Spleen (tissue), 11 donors: ENCODE data around the gene NUDT3. TPM values are rescaled to one million over a fixed set of nuclear protein-coding genes. Genes with fewer than 3 reads are reported as not detected.

Experiments
- DNase-seq: peaks from one replicate; pipeline ENCODE4 v3.0.0-alpha.2; 2020
- H3K27ac ChIP-seq, 8 donors: fragments of 200-600 bp; sonication (generic) in 7 of 8; 1 replicate in 4 of 8; 2 replicates in 4 of 8; pipeline versions ENCODE4 v1.5.0 to v1.8.0; 2016 to 2021; ENCODE audit warnings: inconsistent platforms in 4 of 8, mild to moderate bottlenecking in 4 of 8, moderate library complexity in 1 of 8
- H3K27me3 ChIP-seq, 7 donors: fragments of 200-600 bp; sonication (generic) in 6 of 7; replicated peaks in 1 of 7; 1 replicate in 4 of 7; 2 replicates in 3 of 7; pipeline versions ENCODE4 v1.5.0 to v1.8.0; 2016 to 2021; ENCODE audit warnings: inconsistent platforms in 3 of 7, mild to moderate bottlenecking in 1 of 7
- H3K36me3 ChIP-seq, 6 donors: fragments of 200-600 bp; sonication (generic) in 5 of 6; 1 replicate in 4 of 6; 2 replicates in 2 of 6; pipeline versions ENCODE4 v1.5.0 to v1.8.0; 2016 to 2021; ENCODE audit warnings: inconsistent platforms in 2 of 6
- H3K4me1 ChIP-seq, 6 donors: fragments of 200-600 bp; sonication (generic) in 5 of 6; 1 replicate in 3 of 6; 2 replicates in 3 of 6; pipeline versions ENCODE4 v1.5.0 to v1.8.0; 2016 to 2021; ENCODE audit warnings: inconsistent platforms in 3 of 6
- H3K4me3 ChIP-seq, 8 donors: fragments of 200-600 bp; sonication (generic) in 7 of 8; 1 replicate in 4 of 8; 2 replicates in 4 of 8; pipeline versions ENCODE4 v1.5.0 to v1.8.0; 2016 to 2021; ENCODE audit warnings: inconsistent platforms in 4 of 8, mild to moderate bottlenecking in 4 of 8, moderate library complexity in 2 of 8
- H3K9me3 ChIP-seq, 8 donors: fragments of 200-600 bp; sonication (generic) in 7 of 8; 1 replicate in 4 of 8; 2 replicates in 4 of 8; pipeline versions ENCODE4 v1.5.0 to v1.8.0; 2016 to 2021; ENCODE audit warnings: inconsistent platforms in 4 of 8
- POLR2A ChIP-seq, 3 donors: fragments of 450-650 bp; IDR thresholded peaks; one replicate each; pipeline ENCODE4 v1.5.1; 2017; ENCODE audit warnings: antibody characterized with exemption in 3 of 3, mild to moderate bottlenecking in 1 of 3
- POLR2AphosphoS5 ChIP-seq, 3 donors: sonication (generic); formaldehyde crosslinking; IDR thresholded peaks; one replicate each; pipeline ENCODE4 v1.5.1; 2017; ENCODE audit warnings: antibody characterized with exemption in 3 of 3
- WGBS, 5 donors: extraction: QIAGEN DNeasy Blood & Tissue Kit in 3 of 5; methylation state at CpG; one replicate each; pipeline versions ENCODE4 v1.1.5 to v1.1.7; 2013 to 2018; 5-methylcytosine and 5-hydroxymethylcytosine counted together
- intact Hi-C: fragments of 100-400 bp; cut with DNase I; formaldehyde crosslinking; loops from one replicate; pipeline ENCODE4 v1.15.0; 2023; ENCODE audit warnings: low total_unique reads
- polyA plus RNA-seq, 3 donors: library from polyadenylated mRNA; stranded (reverse); fragments of 200-250 nt; gene quantifications; one replicate each; pipeline ENCODE4 v1.2.1, GENCODE V29; 2013
- total RNA-seq, 7 donors: library from RNA; depleted of rRNA in 3 of 7; stranded (reverse); fragments of >200 nt in 3 of 7; fragmentation: NEBNext Ultra II Directional in 4 of 7; extraction: Animal tissue kit (Norgen Biotek cat#: 25700) in 4 of 7; gene quantifications; one replicate each; pipeline versions ENCODE4 v1.1.0 to v1.2.1, GENCODE V29; 2016 to 2021
- TF ChIP-seq, protein P1 (sequence below), 11 experiments: fragments of 200-600 bp in 7 of 11; fragments of 450-650 bp in 4 of 11; sonication (generic) in 4 of 11; IDR thresholded peaks in 8 of 11; conservative IDR thresholded peaks in 3 of 11; 1 replicate in 7 of 11; 2 replicates in 4 of 11; pipeline versions ENCODE4 v1.4.0 to v1.8.0; 2016 to 2021; ENCODE audit warnings: antibody characterized with exemption in 11 of 11, inconsistent platforms in 4 of 11, mild to moderate bottlenecking in 1 of 11
- donor health status: healthy with polysubstance abuse.
- donor health status: DM: no; HTN: no; CAD: no; lungs with moderate emphysema.
- donor health status: DM: no; HTN: no; CAD: no.
- donor health status: Bipolar disorder and iron deficiency.
- donor health status: healthy.
- donor health status: DM: no; HTN: no; CAD: no.
- donor health status: DM: yes; HTN: yes; CAD: no.

The NUDT3 gene
- total and polyA plus RNA-seq, 10 donors = 9.2 to 54.2 (median 37.8) TPM

- DNase-seq = peak; percentile 81
- WGBS, 5 donors = 26 to 54% (median 39%) methylated on average over 13 to 19 of the region's 19 CpGs
- Histone ChIP-seq H3K4me3 (peak overlapping the region in 1 of 8 donors; percentile 9), H3K36me3 (peaks cover 0 to 76% (median 25%) of the 10 kb centered on the region in 6 donors), H3K27me3 (no peaks in the 10 kb centered on the region), H3K9me3 (no peaks in the 10 kb centered on the region), H3K4me1 (peaks cover 16 to 80% (median 50%) of the 10 kb centered on the region in 6 donors), H3K27ac (peak overlapping the region in 5 of 8 donors; percentile 11 to 63 (median 40))
- intact Hi-C loops = no loop called here
- TF ChIP-seq POLR2A (IDR thresholded peaks at IDR 0.05) (no peak), POLR2AphosphoS5 (IDR thresholded peaks at IDR 0.05) (peak in 1 of 3 donors; percentile 58)
- TF ChIP-seq, protein P1, sequence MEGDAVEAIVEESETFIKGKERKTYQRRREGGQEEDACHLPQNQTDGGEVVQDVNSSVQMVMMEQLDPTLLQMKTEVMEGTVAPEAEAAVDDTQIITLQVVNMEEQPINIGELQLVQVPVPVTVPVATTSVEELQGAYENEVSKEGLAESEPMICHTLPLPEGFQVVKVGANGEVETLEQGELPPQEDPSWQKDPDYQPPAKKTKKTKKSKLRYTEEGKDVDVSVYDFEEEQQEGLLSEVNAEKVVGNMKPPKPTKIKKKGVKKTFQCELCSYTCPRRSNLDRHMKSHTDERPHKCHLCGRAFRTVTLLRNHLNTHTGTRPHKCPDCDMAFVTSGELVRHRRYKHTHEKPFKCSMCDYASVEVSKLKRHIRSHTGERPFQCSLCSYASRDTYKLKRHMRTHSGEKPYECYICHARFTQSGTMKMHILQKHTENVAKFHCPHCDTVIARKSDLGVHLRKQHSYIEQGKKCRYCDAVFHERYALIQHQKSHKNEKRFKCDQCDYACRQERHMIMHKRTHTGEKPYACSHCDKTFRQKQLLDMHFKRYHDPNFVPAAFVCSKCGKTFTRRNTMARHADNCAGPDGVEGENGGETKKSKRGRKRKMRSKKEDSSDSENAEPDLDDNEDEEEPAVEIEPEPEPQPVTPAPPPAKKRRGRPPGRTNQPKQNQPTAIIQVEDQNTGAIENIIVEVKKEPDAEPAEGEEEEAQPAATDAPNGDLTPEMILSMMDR (IDR thresholded peaks at IDR 0.05 in 8 of 11, conservative IDR thresholded peaks at IDR 0.05 in 3 of 11) = peak in 5 of 11 experiments; percentile 17 to 43 (median 28)
Measured at GRCh38 chr6:34243901-34244884, 148.3 kb downstream of the NUDT3 start.

GRCh38 chr6:34243131-34243771 lies 149.2 kb downstream of the NUDT3 start:
- no peak overlapping the region for H3K4me3 ChIP-seq
- H3K9me3 ChIP-seq = no peaks in the 10 kb centered on the region
- peaks cover 23 to 84% (median 57%) of the 10 kb centered on the region in 6 donors for H3K4me1 ChIP-seq
- TF ChIP-seq POLR2AphosphoS5 (IDR thresholded peaks at IDR 0.05) (no peak), POLR2A (IDR thresholded peaks at IDR 0.05) (no peak)
- TF ChIP-seq, protein P1 (IDR thresholded peaks at IDR 0.05 in 8 of 11, conservative IDR thresholded peaks at IDR 0.05 in 3 of 11) = no peak
- DNase-seq = no peak
- intact Hi-C loops = no loop called here
- peak overlapping the region in 2 of 8 donors; percentile 10 to 63 for H3K27ac ChIP-seq
- H3K27me3 ChIP-seq = no peaks in the 10 kb centered on the region
- peaks cover 0 to 76% (median 25%) of the 10 kb centered on the region in 6 donors for H3K36me3 ChIP-seq
- 46 to 58% (median 52%) methylated on average over 5 of the region's 5 CpGs for WGBS, 5 donors

- TF ChIP-seq, protein P1 (IDR thresholded peaks at IDR 0.05 in 8 of 11, conservative IDR thresholded peaks at IDR 0.05 in 3 of 11) = no peak
- TF ChIP-seq POLR2A (IDR thresholded peaks at IDR 0.05) = no peak
- no peak for TF ChIP-seq POLR2AphosphoS5 (IDR thresholded peaks at IDR 0.05)
- WGBS, 5 donors = 79 to 97% (median 86%) methylated on average over 7 of the region's 7 CpGs
- peaks cover 17 to 83% (median 54%) of the 10 kb centered on the region in 6 donors for H3K4me1 ChIP-seq
- peak; percentile 66 for DNase-seq
- H3K4me3 ChIP-seq = no peak overlapping the region
- H3K9me3 ChIP-seq = no peaks in the 10 kb centered on the region
- H3K27ac ChIP-seq = peak overlapping the region in 1 of 8 donors; percentile 63
- no peaks in the 10 kb centered on the region for H3K27me3 ChIP-seq
- H3K36me3 ChIP-seq = peaks cover 0 to 74% (median 25%) of the 10 kb centered on the region in 6 donors
- intact Hi-C loops = no loop called here
Measured at GRCh38 chr6:34242252-34243130, 150.0 kb downstream of the NUDT3 start.
